GM18858 (cell line): ENCODE data around the gene STT3B.
"Not testable (repeated sequence)": the region's sequence is repeated elsewhere in the genome, so short reads cannot be mapped to it uniquely, and the experiment has no call there.

Experiments used
- ATAC-seq: cut with Tn5 transposase; IDR thresholded peaks from one replicate; pipeline ENCODE4 v1.9.1; 2021; ENCODE audit not compliant: unreplicated experiment

STT3B gene

DNA sequence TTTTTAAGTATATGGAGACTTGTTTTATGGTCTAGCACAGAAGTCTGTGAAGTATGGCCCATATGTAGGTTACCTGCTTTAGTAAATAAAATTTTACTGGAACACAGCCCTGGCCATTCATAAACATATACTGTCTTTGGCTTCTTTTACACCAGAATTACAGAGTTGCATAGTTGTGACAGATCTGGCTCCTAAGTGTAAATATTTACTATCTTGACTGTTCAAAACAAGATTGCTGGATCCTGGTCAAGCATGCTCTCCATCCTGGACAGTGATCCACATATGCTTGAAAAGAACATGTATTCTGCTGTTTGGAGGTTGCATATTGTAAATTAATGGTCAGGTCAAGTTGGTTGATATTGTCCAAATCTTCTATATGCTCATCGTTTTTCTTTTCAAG lies 57.9 kb downstream of the STT3B start:
- ATAC-seq, result no peak

DNA sequence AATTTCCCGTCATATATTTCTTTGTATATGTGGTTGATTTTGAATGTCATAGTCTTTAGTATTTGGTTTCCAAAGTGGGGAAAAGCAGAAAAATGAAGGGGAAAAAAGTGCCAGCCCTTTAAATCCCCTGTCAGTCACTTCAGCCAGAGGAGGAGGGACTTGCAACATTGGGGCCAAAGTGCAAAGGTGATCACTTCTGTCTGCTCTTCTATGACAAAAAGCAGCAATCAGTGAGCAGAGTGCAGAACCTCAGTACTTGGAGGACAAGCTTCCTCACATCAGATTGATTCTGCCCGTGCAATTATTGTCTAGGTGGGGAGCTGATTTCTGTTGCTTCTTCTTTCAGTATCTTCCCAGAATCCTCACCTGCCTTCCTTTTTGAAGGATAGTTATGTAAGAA lies 60.0 kb downstream of the STT3B start:
- no peak for ATAC-seq

DNA sequence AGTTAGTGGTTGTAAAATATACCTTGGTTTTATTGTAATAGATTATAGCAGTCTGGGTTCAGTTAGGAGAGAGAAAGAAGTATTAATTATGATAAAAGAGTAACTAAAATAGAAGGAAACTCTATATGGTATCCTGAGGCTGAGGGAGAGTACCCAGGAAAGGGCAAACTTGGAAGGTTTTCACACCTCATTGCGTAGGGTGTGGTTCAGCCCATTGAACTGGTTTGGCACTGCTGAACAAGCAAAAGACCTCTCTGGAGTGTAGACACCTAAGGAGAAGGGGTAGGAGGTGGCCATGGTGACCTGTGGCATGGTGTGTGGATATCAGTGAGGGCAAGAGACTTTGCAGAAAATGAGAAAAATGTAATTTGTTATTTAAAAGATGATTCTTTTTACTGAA lies 63.5 kb downstream of the STT3B start:
- ATAC-seq, result no peak

DNA sequence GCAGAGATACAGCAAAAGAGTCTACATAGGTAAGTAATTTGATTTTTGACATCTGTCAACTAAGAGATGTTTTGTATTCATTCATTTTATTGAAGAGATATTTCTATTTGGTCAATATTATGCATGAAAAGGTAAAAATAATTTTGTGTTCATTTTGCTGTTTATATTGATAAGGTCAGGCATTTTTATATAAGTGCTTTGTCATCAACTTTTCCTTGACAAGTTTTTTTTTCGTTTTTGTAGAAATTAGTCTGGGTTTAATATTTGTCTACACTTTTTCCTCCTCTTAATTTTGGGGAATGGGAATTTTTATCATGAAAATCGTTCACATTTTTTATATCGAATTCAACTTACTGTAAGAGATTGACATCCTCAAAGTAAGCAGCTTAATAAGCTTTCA lies 67.7 kb downstream of the STT3B start:
- no peak for ATAC-seq

DNA sequence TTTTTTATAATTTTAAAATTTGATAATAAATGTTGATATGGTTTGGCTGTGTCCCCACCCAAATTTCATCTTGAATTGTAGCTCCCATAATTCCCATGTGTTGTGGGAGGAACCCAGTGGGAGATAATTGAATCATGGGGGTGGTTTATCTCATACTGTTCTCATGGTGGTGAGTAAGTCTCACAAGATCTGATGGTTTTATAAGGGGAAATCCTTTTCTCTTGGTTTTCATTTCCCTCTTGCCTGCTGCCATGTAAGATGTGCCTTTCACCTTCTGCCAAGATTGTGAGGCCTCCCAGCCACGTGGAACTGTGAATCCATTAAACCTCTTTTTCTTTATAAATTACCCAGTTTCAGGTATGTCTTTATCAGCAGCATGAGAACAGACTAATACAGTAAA lies 72.6 kb downstream of the STT3B start:
- ATAC-seq, result not testable (repeated sequence)

DNA sequence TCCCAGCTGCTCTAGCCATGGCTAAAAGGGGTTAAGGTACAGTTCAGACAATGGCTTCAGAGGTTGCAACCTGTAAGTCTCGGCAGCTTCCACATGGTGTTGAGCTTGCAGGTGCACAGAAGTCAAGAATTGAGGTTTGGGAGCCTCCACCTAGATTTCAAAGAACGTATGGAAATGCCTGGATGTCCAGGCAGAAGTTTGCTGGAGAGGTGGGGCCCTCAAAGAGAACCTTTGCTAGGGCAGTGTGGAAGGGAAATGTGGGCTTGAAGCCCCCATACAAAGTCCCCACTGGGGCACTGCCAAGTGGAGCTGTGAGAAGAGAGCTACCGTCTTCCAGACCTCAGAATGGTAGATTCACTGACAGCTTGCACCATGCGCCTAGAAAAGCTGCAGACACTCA lies 73.7 kb downstream of the STT3B start:
- no peak for ATAC-seq

DNA sequence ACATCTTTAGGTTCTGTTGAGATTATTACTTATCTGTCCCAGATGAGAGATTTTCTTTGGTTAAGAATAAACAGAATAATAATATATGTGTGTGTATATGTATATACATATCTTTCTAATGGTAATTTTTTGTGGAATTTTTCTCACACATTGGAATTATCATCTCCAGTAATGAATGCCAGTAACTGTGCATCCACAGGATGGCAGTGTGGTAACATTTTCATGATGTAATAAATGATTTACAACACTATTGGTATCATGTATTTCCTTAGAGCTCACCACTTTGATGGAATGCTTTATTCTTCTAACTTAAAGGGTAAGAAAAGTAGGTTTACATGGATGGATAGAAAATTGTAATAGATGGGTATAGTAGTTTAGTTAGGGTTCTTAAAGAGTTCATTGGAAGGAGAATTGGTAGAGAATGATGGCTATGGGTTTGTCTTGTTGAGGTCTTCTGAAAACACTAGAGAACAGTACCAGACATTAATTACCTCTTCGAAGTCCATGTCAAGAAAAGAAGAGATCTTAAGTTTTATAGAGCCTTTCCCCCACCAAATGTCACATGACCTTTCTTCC lies 78.1 kb downstream of the STT3B start:
- ATAC-seq, result no peak

DNA sequence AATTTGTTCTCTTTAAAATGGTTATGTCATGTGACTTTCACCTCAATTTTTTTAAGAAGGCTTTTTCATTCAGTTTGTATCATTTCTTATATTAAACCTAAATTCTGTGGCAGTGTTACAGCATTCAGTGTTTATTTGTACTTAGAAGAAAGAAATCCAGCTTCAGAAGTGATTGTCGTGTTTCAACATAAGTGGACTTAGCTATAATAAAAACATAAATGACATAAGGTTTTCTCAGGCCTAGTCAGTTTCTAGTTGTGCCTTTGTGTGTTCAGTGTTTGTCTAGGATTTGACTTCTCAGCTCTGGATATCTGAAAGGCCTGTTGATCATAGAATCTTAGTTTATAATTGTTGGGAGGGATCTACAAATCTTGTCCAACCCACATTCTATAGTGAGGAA lies 80.5 kb downstream of the STT3B start:
- ATAC-seq, result no peak

DNA sequence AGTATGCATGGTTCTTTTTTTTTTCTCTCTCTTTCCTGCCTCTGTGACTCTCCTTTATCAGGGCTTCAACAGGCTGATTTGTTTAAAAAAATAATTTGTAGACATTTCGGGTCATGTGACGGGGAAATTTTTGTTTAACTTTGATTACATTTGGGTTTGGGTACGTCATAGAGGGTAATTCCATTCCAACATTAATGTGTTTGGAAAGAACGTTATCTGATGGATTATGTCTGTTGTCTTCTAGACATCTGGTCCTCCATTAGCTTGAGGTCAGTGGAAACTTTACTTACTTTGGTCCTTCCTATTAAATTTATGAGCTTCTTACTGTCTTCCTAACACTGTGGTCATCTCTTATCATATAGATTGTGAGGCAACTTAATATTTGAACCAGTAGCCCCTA lies 80.9 kb downstream of the STT3B start:
- no peak for ATAC-seq

DNA sequence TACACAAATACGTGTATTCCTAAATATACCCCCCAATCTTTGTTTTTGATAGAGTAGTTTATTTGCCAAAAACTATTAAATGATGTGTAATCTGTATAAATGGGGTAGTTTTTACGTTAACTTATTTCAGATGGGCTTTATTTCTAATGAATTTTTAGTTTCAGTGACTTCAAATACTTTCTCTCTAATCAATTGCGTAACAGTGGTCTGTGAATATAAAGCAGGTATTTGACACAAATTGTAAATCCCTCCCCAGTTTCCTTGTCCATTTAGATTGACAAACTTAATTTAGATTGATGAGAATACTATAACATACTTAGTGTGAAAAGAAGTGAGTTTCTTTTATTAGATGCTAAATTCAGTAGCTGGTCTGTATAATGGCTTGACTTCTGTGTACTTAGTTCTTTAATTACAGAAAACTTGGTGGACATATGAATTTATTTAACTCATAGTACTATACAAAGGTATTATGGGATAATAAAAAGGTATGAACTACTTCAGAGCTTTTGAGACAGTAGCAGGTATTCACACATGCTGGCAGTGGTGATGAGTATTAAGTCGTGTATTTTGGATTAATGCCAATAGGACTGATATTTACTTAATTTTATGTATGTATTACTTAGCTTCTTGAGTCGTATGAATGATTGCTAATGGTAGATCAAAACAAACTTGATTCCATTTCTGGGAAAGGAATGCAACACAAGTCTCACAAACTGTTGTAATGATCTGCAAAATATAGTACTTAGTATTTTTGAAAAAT lies 81.6 kb downstream of the STT3B start:
- no peak for ATAC-seq

DNA sequence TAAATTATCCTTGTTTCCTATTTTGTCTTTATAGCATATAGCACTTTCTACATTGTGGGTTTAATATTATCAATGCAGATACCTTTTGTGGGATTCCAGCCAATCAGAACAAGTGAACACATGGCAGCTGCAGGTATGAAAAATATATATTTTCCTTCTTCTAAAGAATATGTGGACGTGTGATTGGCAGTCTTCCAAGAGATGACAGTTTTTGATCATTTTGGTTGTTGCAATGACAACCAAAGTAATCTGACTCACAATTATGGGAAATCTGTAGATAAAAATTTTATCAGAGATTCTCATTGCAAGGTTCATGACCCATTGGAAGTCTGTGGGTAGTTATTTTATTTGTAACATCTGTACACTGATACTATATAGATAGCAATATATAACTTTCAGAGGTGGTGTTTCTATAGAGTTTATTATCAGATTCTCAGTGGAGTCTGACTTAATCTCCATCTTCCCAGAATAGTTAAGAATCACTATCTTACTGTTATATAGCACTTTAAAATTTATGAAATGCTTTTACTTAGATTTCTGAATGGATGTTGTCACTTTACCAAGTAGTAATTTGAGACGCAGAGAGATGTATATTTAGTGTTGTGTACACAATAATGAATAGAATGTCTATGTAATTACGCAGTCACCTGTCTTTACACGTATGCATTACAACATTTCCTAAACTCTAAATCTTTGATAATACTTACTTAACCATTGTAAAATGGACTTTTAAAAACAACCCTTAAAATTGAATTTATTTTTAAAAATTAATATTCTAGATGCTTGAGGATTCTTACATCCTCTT lies 82.5 kb downstream of the STT3B start:
- no peak for ATAC-seq

DNA sequence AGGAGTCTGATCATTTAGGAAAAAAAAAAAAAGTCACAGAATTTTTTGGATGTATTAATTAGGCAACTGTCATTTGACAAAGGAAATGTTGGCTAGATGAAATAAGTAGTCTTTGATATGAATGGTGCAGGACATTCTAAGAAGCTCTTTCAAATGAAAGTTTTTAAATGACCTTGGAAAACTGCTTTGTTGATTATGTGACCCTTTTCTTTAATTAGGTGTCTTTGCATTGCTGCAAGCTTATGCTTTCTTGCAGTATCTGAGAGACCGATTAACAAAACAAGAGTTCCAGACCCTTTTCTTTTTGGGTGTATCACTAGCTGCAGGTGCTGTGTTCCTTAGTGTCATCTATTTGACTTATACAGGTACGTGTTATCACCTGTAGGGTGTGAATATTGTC lies 84.0 kb downstream of the STT3B start:
- ATAC-seq, result no peak

DNA sequence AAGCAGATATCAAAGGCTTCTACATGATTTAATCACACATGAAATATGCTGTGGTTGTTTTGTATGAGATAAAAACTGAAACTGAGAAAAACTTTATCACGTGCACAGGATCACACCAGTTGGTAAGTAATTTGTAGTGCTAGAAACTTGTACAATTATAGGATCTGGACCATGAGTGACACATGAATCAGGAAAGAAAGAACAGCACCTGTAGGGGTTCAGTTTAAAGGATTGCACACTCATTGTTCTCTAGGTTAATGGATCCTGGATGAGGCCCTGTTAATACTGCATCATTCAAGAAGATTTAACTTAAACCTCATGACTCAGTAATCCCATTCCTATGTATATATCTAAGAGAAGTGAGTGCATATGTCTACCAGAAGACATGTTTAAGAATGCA lies 87.9 kb downstream of the STT3B start:
- no peak for ATAC-seq

DNA sequence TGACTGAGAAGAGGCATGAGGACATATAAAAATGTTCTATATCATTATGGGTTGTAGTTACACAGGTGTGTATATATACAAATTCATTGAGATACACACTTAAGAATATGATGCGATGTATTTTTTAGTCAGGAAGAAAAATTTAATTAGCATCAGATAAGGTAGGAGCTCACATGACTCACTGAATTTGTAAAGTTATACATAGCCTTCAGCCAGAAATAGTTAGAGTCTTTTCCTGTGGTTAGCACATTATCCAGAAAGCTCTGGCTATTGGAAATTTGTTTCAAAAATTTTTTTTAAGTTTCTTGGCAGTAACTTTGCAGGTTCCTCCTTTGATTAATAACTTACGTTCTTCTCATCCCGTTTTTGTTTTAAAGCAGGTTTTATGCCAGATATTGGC lies 88.6 kb downstream of the STT3B start:
- no peak for ATAC-seq

DNA sequence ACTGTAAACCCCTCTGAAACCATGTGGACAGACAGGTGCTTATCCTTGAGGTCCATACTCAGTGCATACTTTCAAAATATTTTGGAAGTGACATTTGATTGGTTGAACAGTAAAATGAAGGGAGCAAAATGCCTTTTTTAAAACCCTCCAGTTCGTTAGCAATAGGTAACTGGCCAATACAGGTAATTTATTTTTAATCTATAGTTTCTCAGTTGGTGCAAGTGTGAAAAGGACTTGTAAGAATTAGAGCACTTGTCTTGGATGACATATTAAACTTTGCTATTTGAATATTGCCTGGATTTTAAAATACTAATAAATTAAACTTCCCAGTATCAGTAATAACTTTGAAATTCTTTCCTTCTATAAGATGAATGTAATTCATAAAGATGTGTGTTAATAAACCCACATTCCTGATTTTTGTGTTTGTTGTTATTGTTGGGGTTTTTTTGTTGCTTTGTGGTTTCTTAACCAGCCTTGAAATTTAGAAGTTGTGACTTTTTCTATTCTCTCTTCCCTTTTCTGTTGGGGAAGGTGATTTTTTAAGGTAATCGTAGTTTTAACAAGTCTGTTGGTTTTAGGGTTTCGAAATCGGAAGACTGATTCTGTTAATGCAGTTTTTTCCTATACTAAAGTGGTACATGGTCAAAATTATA lies 90.0 kb downstream of the STT3B start:
- peak; percentile 66 for ATAC-seq

DNA sequence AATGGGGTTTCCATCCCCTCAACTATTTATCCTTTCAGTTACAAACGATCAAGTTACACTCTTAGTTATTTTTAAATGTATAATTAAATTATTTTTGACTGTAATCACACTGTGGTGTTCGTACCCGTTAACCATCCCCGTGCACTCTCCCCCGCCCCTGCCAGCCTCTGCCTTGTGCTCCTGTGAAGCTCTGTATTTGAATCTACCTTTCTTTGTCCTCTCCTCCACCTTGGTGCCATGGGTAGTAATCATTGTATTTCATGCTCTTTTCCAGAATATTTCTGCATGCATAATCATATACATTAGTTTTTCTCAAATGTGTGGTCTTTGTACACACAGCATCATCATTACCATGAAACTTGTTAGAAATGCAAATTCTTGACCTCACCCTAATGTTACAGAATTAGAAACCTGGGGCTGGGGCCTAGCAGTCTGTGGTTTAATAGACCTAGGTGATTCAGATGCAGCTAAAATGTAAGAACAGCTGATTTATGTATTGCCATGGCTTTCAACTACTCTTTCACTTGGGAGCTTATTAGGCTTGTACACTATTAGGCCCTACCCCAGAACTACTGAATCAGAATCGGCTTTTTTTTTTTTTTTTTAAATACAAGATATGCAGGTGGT lies 91.5 kb downstream of the STT3B start:
- no peak for ATAC-seq

DNA sequence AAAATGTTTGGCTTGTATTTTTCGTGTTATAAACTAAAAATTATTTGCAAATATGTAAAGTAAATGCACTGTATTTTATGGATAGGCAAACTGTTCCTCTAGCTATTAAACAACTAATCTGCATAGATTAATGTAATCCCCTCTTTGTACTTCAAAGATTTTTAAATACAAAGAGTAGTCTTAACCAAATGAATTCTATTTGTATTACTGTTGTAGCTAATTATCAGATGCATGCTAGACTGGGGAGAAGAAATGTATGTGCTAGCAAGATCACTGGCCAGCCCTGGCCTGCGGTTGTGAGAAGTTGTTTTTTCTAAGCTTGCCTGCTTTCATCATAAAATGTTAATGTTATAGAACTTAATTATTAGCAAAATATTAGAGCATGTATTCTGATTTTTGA lies 92.6 kb downstream of the STT3B start:
- no peak for ATAC-seq

DNA sequence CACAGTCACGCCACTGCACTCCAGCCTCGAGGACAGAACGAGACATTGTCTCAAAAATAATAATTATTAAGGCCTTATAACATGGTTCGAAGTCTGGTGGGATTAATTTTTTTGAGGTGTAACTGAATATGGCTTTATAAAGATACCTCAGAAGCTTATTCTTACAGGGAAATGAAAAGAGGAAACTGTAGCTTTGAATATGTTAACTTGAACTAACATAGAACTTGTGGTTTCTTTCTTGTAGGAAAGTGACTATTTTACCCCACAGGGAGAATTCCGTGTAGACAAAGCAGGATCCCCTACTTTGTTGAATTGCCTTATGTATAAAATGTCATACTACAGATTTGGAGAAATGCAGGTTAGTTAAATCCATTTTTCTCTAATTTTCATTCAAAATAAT lies 96.3 kb downstream of the STT3B start:
- peak; percentile 42 for ATAC-seq

DNA sequence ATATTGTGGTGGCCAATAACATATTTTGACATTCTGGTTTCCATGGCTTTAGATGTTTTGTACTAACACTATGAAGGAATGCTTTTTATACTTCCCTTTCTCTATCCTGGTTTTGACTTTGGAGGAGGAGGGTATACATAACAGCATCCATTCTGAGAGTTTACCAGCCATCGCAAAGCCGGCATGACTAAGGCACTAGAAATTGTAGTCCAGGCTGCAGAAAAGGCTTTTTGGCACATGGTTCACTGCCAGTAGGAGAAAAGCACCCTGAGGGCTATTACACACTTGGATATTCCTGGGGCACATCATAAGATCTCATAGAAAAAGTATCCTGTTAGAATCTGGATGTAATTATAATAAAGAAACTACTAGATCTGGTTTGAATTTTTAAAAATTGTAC lies 101.8 kb downstream of the STT3B start:
- no peak for ATAC-seq

DNA sequence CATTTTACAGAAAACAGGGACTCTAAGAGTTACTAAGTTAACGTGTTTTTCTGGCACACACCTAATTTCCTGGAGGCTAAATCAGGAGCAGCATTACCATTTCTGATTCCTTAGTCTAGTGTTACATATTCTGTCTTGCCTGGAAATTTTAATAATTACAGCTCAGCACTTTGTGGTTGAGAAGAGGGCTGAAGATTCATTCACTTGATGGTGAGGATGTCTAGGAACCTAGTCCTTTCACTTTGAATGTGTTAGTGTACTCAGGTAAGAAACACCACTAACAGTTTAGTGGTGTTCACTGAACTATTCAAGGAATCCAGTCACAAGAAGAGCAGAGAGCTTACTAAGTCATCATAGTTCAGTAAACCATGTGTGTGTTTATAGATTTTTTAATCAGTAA lies 102.8 kb downstream of the STT3B start:
- peak; percentile 42 for ATAC-seq

DNA sequence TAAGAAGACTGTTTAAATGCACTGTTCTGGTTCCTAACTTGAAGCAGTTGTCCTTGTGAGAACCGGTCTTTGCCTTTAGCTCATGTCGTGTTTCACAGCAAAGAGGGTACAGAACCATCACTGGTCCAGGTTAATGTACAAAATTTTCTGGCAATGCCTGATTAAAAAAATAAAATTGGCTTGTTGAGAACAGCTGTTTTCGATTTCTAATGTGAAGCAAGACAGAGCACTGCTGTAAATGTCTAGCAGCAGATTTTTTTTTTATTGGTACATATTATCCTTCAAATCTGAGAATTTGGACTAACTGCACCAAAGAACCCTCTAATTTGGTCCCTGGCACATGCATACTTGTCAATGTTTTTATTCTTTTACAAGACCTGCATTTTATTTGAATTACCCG lies 103.3 kb downstream of the STT3B start:
- ATAC-seq, result no peak
